HL-60 (cell line): ENCODE results near the gene SCO2.
A peak's percentile ranks its signal among the peaks of the same experiment; 100 is the strongest.

ENCODE experiments used
- DNase-seq, 2 experiments: peaks; one replicate each; pipeline ENCODE4 v3.0.0-alpha.2; 2010 to 2020; ENCODE audit warnings: low read depth in 1 of 2, low spot score in 1 of 2
- H3K27ac ChIP-seq: fragments of 250-450 bp; sonication (Bioruptor Pico); replicated peaks from 2 replicates; pipeline ENCODE4 v1.5.1; 2020; ENCODE audit warnings: mild to moderate bottlenecking, moderate library complexity
- H3K27me3 ChIP-seq: fragments of 250-450 bp; sonication (Bioruptor Pico); 2 replicates; pipeline ENCODE4 v1.5.1; 2021; ENCODE audit warnings: mild to moderate bottlenecking, moderate library complexity; ENCODE audit not compliant: insufficient read depth, poor library complexity, severe bottlenecking
- H3K4me3 ChIP-seq: replicated peaks from 2 replicates; pipeline ENCODE4 v1.5.1; 2011; ENCODE audit warnings: mild to moderate bottlenecking, control low read depth, low read length; ENCODE audit not compliant: insufficient read depth
- CTCF ChIP-seq: IDR thresholded peaks from one replicate; pipeline ENCODE4 v1.5.1; 2011; ENCODE audit warnings: low read length, control low read depth, inconsistent platforms; ENCODE audit not compliant: insufficient read depth
- GABPA ChIP-seq: IDR thresholded peaks from 2 replicates; pipeline ENCODE4 v1.6.1; 2012; ENCODE audit warnings: low read depth
- POLR2AphosphoS5 ChIP-seq: IDR thresholded peaks from 2 replicates; pipeline ENCODE4 v1.6.1; 2012; ENCODE audit warnings: low read depth
- REST ChIP-seq: IDR thresholded peaks from 2 replicates; pipeline ENCODE4 v1.6.1; 2012; ENCODE audit warnings: low read depth; ENCODE audit not compliant: insufficient replicate concordance
- SPI1 ChIP-seq: IDR thresholded peaks from 2 replicates; pipeline ENCODE4 v1.6.1; 2012; ENCODE audit warnings: low read depth, mild to moderate bottlenecking, borderline replicate concordance

Gene SCO2

GRCh38 chr22:50500452-50500851 is 24.9 kb downstream of the SCO2 start:
- no peak overlapping the region for H3K27ac ChIP-seq
- no peak for DNase-seq
- no peak for TF ChIP-seq REST
- no peak for TF ChIP-seq CTCF
- no peak for TF ChIP-seq POLR2AphosphoS5
- no peak for TF ChIP-seq SPI1

GRCh38 chr22:50498322-50498890 is 27.0 kb downstream of the SCO2 start:
- peak; percentile 85 for TF ChIP-seq REST
- TF ChIP-seq GABPA = no peak
- TF ChIP-seq CTCF = peak; percentile 78
- TF ChIP-seq POLR2AphosphoS5 = no peak
- no peak for TF ChIP-seq SPI1
- H3K27me3 ChIP-seq = no peaks in the 10 kb centered on the region
- H3K4me3 ChIP-seq = no peak overlapping the region
- DNase-seq = peak in 1 of 2 experiments; percentile 74
- H3K27ac ChIP-seq = no peak overlapping the region

More at GRCh38 chr22:50500452-50500851, 24.9 kb downstream of the SCO2 start:
- Histone ChIP-seq H3K4me3 (no peak overlapping the region), H3K27me3 (no peaks in the 10 kb centered on the region)

- TF ChIP-seq SPI1 = no peak
- no peak for TF ChIP-seq CTCF
- TF ChIP-seq REST = no peak
- no peak for TF ChIP-seq POLR2AphosphoS5
- TF ChIP-seq GABPA = no peak
- Histone ChIP-seq H3K4me3 (no peak overlapping the region), H3K27me3 (no peaks in the 10 kb centered on the region), H3K27ac (no peak overlapping the region)
- no peak for DNase-seq
These were observed 28.3 kb downstream of the SCO2 start for GRCh38 chr22:50497093-50497492.
